ENCODE results near the gene MET. TPM values are rescaled to one million over a fixed set of nuclear protein-coding genes. Genes with fewer than 3 reads are reported as not detected.

MET gene
- total RNA-seq, 1 donor from 2014 or later, result 7.0 TPM

DNA sequence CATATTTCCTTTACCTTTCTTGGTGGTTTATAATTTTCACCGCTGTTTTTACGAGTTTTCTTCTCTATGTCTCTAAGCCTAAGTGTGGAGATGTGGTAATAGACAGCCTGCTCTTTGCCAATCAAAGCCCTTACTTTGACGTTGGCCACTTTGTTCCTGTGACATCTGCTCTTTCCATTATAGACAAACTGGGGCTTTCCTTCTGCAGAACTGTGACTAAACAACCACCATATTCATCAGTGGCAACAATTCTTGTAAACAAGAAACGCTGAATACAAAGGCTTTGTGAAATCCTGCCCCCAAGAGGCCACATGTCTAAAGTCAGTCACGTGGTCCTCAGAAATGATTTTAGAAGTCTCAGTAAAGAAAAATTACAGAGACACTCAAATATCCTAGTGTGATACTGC lies 130.8 kb downstream of the MET start:
- no peak for TF ChIP-seq EZH2 (IDR thresholded peaks at IDR 0.05)
- TF ChIP-seq, protein P1, sequence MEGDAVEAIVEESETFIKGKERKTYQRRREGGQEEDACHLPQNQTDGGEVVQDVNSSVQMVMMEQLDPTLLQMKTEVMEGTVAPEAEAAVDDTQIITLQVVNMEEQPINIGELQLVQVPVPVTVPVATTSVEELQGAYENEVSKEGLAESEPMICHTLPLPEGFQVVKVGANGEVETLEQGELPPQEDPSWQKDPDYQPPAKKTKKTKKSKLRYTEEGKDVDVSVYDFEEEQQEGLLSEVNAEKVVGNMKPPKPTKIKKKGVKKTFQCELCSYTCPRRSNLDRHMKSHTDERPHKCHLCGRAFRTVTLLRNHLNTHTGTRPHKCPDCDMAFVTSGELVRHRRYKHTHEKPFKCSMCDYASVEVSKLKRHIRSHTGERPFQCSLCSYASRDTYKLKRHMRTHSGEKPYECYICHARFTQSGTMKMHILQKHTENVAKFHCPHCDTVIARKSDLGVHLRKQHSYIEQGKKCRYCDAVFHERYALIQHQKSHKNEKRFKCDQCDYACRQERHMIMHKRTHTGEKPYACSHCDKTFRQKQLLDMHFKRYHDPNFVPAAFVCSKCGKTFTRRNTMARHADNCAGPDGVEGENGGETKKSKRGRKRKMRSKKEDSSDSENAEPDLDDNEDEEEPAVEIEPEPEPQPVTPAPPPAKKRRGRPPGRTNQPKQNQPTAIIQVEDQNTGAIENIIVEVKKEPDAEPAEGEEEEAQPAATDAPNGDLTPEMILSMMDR (IDR thresholded peaks at IDR 0.05), result peak; percentile 53
- no peak for TF ChIP-seq EZH2phosphoT487 (IDR thresholded peaks at IDR 0.05)
- Histone ChIP-seq H3K4me2 (peak overlapping the region; percentile 42), H3K9me3 (ENCODE audit: low read depth) (no peaks in the 10 kb centered on the region), H3K27me3 (no peaks in the 10 kb centered on the region), H3F3A (ENCODE audit: low read depth) (peaks cover 6% of the 10 kb centered on the region), H3K27ac (peak overlapping the region; percentile 36), H3K36me3 (no peaks in the 10 kb centered on the region), H3K9ac (no peak overlapping the region), H4K20me1 (ENCODE audit: low read depth) (no peaks in the 10 kb centered on the region), H2AFZ (replicated peaks) (no peak overlapping the region), H3K4me3 (no peak overlapping the region), H3K79me2 (ENCODE audit: low read depth) (no peaks in the 10 kb centered on the region), H3K4me1 (peaks cover 17% of the 10 kb centered on the region)
- Mint-ChIP-seq H3K27ac (peak overlapping the region; percentile 50), H3K9me3 (no peaks in the 10 kb centered on the region), H3K4me3 (no peak overlapping the region), H3K36me3 (no peaks in the 10 kb centered on the region), H3K27me3 (ENCODE audit: insufficient read depth, low read depth) (no peaks in the 10 kb centered on the region), H3K4me1 (peaks cover 14% of the 10 kb centered on the region)
- DNase-seq (ENCODE audit: low spot score), result peak; percentile 48

DNA sequence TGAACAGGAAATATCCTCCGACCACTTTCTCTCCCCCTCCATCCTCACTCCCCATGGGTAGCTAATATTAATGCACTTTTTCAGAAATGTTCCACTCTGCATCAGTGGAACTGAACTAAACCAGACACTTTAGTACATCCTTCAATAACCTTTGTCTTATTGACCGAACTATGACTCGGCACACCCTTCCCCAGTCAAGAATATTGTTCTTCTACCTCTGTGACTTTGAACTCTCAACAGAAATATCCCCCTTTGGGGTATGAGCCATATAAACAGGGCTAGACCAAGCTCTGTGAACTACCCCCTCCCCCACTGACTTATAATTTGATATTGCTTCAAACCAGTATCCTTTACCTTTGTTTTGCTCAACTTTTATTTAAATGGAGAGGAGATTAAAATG lies 132.5 kb downstream of the MET start:
- H3K9ac ChIP-seq, result no peak overlapping the region
- H3K36me3 ChIP-seq, result no peaks in the 10 kb centered on the region
- H2AFZ ChIP-seq (replicated peaks), result no peak overlapping the region
- no peaks in the 10 kb centered on the region for H4K20me1 ChIP-seq (ENCODE audit: low read depth)
- TF ChIP-seq EZH2phosphoT487 (IDR thresholded peaks at IDR 0.05) (no peak), EZH2 (IDR thresholded peaks at IDR 0.05) (no peak)
- TF ChIP-seq, protein P1 (IDR thresholded peaks at IDR 0.05), result no peak
- H3K9me3 ChIP-seq (ENCODE audit: low read depth), result no peaks in the 10 kb centered on the region
- no peak overlapping the region for H3K4me2 ChIP-seq
- Mint-ChIP-seq H3K36me3 (no peaks in the 10 kb centered on the region), H3K27ac (no peak overlapping the region), H3K9me3 (no peaks in the 10 kb centered on the region), H3K4me1 (peaks cover 14% of the 10 kb centered on the region), H3K4me3 (no peak overlapping the region), H3K27me3 (ENCODE audit: insufficient read depth, low read depth) (no peaks in the 10 kb centered on the region)
- H3K79me2 ChIP-seq (ENCODE audit: low read depth), result no peaks in the 10 kb centered on the region
- H3K27me3 ChIP-seq, result no peaks in the 10 kb centered on the region
- no peak for DNase-seq (ENCODE audit: low spot score)
- H3K27ac ChIP-seq, result no peak overlapping the region
- H3F3A ChIP-seq (ENCODE audit: low read depth), result peaks cover 6% of the 10 kb centered on the region
- no peak overlapping the region for H3K4me3 ChIP-seq
- peaks cover 17% of the 10 kb centered on the region for H3K4me1 ChIP-seq

DNA sequence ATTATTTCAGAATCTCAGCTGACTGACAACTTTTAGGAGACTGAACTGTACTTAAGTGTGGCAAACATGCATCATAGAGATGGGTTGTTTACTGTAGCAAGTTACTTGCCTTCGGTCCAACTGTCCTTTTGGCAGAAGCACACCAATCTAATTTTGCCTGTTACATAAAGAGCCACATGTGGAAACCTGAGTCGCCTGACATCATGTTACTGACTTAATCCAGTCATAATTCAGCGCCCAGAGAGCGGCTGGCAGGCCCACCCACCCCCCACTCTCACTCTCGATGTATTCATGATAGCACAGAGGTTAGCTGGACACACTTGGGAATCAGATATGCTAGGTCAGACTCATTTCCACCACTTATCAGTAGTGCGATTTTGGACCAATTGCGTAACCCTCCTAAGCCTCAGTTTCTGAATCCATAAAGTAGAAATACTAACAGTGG lies 133.1 kb downstream of the MET start:
- no peaks in the 10 kb centered on the region for H3K9me3 Mint-ChIP-seq
- H2AFZ ChIP-seq (replicated peaks), result no peak overlapping the region

More for the DNA sequence above, 133.1 kb downstream of the MET start:
- DNase-seq (ENCODE audit: low spot score), result no peak
- Histone ChIP-seq H3K27ac (no peak overlapping the region), H3F3A (ENCODE audit: low read depth) (peaks cover 6% of the 10 kb centered on the region), H3K27me3 (no peaks in the 10 kb centered on the region), H3K79me2 (ENCODE audit: low read depth) (no peaks in the 10 kb centered on the region), H3K9ac (no peak overlapping the region), H3K4me1 (peaks cover 17% of the 10 kb centered on the region), H3K36me3 (no peaks in the 10 kb centered on the region), H3K9me3 (ENCODE audit: low read depth) (no peaks in the 10 kb centered on the region), H3K4me3 (no peak overlapping the region), H3K4me2 (no peak overlapping the region), H4K20me1 (ENCODE audit: low read depth) (no peaks in the 10 kb centered on the region)
- no peaks in the 10 kb centered on the region for H3K27me3 Mint-ChIP-seq (ENCODE audit: insufficient read depth, low read depth)
- no peak for TF ChIP-seq EZH2 (IDR thresholded peaks at IDR 0.05)
- TF ChIP-seq, protein P1 (IDR thresholded peaks at IDR 0.05), result no peak
- no peak for TF ChIP-seq EZH2phosphoT487 (IDR thresholded peaks at IDR 0.05)
- peaks cover 18% of the 10 kb centered on the region for H3K4me1 Mint-ChIP-seq
- H3K36me3 Mint-ChIP-seq, result no peaks in the 10 kb centered on the region
- H3K4me3 Mint-ChIP-seq, result no peak overlapping the region
- no peak overlapping the region for H3K27ac Mint-ChIP-seq
